IgD-negative memory B cell (primary cell): ENCODE data around the gene TUBB3. TPM values are rescaled to one million over a fixed set of nuclear protein-coding genes. Genes with fewer than 3 reads are reported as not detected.
"Not testable (repeated sequence)": the region's sequence is repeated elsewhere in the genome, so short reads cannot be mapped to it uniquely, and the experiment has no call there.

ENCODE experiments used
- H3K27ac Mint-ChIP-seq, 3 donors: one replicate each; pipeline ENCODE4 v1.8.0; 2020 to 2022; ENCODE audit warnings: mild to moderate bottlenecking in 3 of 3, mixed read lengths in 3 of 3, moderate library complexity in 1 of 3
- H3K27me3 Mint-ChIP-seq: one replicate; pipeline ENCODE4 v1.8.0; 2021; ENCODE audit warnings: mixed read lengths
- H3K36me3 Mint-ChIP-seq: one replicate; pipeline ENCODE4 v1.8.0; 2020; ENCODE audit warnings: mild to moderate bottlenecking, mixed read lengths
- H3K4me1 Mint-ChIP-seq, 3 donors: one replicate each; pipeline ENCODE4 v1.8.0; 2020 to 2022; ENCODE audit warnings: mixed read lengths in 3 of 3, mild to moderate bottlenecking in 1 of 3
- H3K4me3 Mint-ChIP-seq, 4 donors: one replicate each; pipeline ENCODE4 v1.8.0; 2020 to 2022; ENCODE audit warnings: mild to moderate bottlenecking in 4 of 4, mixed read lengths in 4 of 4, moderate library complexity in 3 of 4
- H3K9me3 Mint-ChIP-seq, 3 donors: one replicate each; pipeline ENCODE4 v1.8.0; 2020 to 2021; ENCODE audit warnings: mixed read lengths in 3 of 3, mild to moderate bottlenecking in 1 of 3
- polyA plus RNA-seq: library from polyadenylated mRNA; unstranded; fragments of 300-500 nt; fragmentation: Illumina TruSeq; gene quantifications from one replicate; pipeline ENCODE4 v1.2.3, GENCODE V29; 2021

The TUBB3 gene
- polyA plus RNA-seq, 1 donor from 2014 or later = 1.1 TPM

DNA sequence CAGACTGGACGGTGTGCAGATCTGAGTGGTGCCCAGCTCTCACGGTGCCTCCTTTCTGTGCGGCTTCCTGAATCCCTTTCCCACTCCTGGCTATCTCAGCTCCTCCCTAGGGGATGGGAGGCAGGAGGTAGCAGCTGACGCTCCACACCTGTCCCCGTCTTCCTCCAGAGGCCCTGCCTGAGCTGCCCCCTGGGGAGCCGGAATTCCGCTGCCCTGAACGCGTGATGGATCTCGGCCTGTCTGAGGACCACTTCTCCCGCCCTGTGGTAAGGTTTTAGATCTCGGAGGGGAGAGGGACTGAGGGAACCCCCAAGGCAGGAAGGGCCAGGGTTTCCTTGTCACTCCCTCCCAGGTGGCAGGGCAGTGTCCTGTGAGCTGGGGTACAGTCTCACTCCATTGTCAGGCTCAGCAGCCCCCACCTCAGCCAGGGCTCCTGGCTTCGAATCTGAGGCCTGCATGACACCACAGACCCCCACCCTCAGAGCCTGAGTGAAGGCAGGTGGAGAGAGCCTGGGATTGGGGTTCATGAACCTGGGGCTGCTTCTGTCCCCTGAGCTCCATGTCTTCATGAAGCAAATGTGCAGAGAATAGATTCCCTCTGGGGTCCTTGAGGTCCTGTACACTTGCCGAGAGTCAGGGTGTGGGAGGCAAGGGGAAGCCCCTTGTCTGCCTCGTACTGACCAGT is 32.0 kb downstream of the TUBB3 start:
- Mint-ChIP-seq H3K27me3 (peaks cover 2% of the 10 kb centered on the region), H3K4me1 (peaks cover 48 to 59% (median 55%) of the 10 kb centered on the region in 3 donors), H3K36me3 (peaks cover 2% of the 10 kb centered on the region), H3K4me3 (peak overlapping the region; percentile 69 to 92 (median 86)), H3K9me3 (no peaks in the 10 kb centered on the region), H3K27ac (peak overlapping the region in 1 of 3 donors; percentile 96)

- Mint-ChIP-seq H3K27me3 (peaks cover 2% of the 10 kb centered on the region), H3K9me3 (no peaks in the 10 kb centered on the region), H3K4me1 (peaks cover 45 to 55% (median 48%) of the 10 kb centered on the region in 3 donors), H3K4me3 (peak overlapping the region in 3 of 4 donors; percentile 61 to 86 (median 83)), H3K36me3 (peaks cover 7% of the 10 kb centered on the region), H3K27ac (peak overlapping the region; percentile 76 to 85 (median 82))
Measured at GRCh38 chr16:89956505-89957215, 33.5 kb downstream of the TUBB3 start.

DNA sequence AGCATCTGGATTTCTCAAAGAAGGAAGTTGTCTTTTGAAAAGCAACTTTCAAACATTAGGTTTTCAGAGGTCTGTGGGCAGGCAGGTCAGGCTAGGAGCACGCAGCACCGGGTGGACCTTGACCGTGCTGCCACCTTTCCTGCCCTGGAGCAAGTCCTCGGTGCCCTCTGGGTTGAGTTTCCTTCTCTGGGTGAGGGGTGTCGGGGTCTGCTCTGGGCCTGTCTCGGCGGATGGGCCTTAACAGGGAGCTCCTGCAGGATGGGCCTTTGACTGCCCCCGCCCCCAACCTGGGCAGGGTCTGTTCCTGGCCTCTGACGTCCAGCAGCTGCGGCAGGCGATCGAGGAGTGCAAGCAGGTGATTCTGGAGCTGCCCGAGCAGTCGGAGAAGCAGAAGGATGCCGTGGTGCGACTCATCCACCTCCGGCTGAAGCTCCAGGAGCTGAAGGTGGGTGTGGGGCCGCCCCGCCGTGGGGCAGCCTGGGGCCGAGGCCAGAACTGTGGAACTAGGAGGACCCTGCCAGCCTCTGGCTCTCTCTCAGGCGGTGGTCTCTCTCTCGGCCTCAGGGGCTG is 34.2 kb downstream of the TUBB3 start:
- Mint-ChIP-seq H3K36me3 (peaks cover 7% of the 10 kb centered on the region), H3K4me1 (peaks cover 42 to 52% (median 47%) of the 10 kb centered on the region in 3 donors), H3K27ac (peak overlapping the region; percentile 76 to 85 (median 82)), H3K4me3 (peak overlapping the region in 3 of 4 donors; percentile 61 to 86 (median 83)), H3K9me3 (no peaks in the 10 kb centered on the region), H3K27me3 (peaks cover 2% of the 10 kb centered on the region)

- H3K4me3 Mint-ChIP-seq = peak overlapping the region in 1 of 4 donors; percentile 38
- H3K27me3 Mint-ChIP-seq = peaks cover 2% of the 10 kb centered on the region
- H3K4me1 Mint-ChIP-seq = peaks cover 34 to 45% (median 43%) of the 10 kb centered on the region in 3 donors
- peak overlapping the region in 1 of 3 donors; percentile 25 for H3K27ac Mint-ChIP-seq
- H3K9me3 Mint-ChIP-seq = no peaks in the 10 kb centered on the region
- peaks cover 7% of the 10 kb centered on the region for H3K36me3 Mint-ChIP-seq
Measured at GRCh38 chr16:89958068-89958467, 34.9 kb downstream of the TUBB3 start.

DNA sequence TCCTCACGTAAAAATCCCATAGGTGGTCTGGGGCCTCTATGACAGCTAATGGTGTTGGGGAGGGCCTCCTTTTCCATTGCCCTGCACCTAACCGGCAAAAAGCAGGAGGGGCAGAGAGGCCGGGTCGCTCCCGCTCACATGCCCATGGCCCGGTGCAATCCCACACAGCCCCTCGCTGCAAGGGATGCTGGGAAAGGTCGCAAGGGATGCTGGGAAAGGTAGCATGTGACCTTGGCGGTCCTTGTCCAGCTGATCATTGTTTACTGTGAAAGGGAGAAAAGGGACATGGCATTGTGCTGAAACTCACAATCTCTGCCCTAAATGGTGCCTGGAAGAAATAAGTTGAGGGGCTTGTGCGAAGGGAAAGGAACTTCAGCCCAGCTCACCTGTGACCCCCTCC is 35.5 kb downstream of the TUBB3 start:
- H3K4me3 Mint-ChIP-seq = peak overlapping the region in 1 of 4 donors; percentile 82
- H3K27ac Mint-ChIP-seq = peak overlapping the region in 1 of 3 donors; percentile 25
- no peaks in the 10 kb centered on the region for H3K9me3 Mint-ChIP-seq
- H3K36me3 Mint-ChIP-seq = peaks cover 7% of the 10 kb centered on the region
- peaks cover 2% of the 10 kb centered on the region for H3K27me3 Mint-ChIP-seq
- peaks cover 31 to 40% (median 38%) of the 10 kb centered on the region in 3 donors for H3K4me1 Mint-ChIP-seq

DNA sequence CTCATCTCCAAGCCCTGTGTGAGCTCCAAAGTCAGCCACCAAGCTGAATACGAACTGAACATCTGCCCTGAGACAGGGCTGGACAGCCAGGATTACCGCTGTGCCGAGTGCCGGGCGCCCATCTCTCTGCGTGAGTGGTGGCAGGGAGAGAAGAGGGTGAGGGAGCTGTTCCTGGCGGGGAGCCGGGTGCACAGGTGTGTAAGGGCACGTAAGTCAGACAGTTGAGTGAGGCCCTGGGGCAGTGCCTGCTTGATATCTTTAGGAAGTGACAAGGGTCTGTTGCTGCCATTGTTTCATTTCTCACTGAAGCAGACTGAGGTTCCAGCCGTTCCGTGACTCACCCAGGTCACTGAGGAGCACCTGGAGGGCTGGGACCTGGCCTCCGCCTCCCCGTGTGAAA is 37.8 kb downstream of the TUBB3 start:
- Mint-ChIP-seq H3K4me1 (peaks cover 9 to 20% (median 17%) of the 10 kb centered on the region in 3 donors), H3K27ac (peak overlapping the region in 1 of 3 donors; percentile 58), H3K9me3 (no peaks in the 10 kb centered on the region), H3K4me3 (no peak overlapping the region), H3K36me3 (peaks cover 5% of the 10 kb centered on the region), H3K27me3 (no peaks in the 10 kb centered on the region)

DNA sequence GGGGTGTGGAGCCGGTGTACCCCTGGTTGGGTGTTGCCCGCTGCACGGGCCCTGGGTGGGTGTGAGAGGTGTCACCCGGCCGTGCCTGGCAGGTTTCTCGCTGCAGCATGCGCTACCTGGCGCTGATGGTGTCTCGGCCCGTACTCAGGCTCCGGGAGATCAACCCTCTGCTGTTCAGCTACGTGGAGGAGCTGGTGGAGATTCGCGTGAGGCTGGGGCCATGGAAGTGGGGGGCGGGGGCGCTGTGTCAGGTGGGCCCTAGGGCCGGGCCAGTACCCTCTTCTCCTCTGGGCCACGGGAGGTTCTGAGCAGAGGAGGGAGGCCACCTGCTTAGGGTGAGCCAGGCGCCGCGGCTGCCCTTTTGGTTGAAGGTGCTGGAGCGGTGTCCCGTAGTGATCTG is 38.8 kb downstream of the TUBB3 start:
- Mint-ChIP-seq H3K27ac (no peak overlapping the region), H3K4me1 (peaks cover 3 to 15% (median 9%) of the 10 kb centered on the region in 3 donors), H3K4me3 (no peak overlapping the region), H3K27me3 (no peaks in the 10 kb centered on the region), H3K36me3 (peaks cover 5% of the 10 kb centered on the region), H3K9me3 (no peaks in the 10 kb centered on the region)

GRCh38 chr16:89962754-89963498 is 39.8 kb downstream of the TUBB3 start:
- no peaks in the 10 kb centered on the region for H3K27me3 Mint-ChIP-seq
- peaks cover 5% of the 10 kb centered on the region for H3K36me3 Mint-ChIP-seq
- no peak overlapping the region for H3K4me3 Mint-ChIP-seq
- no peak overlapping the region for H3K27ac Mint-ChIP-seq
- no peaks in the 10 kb centered on the region for H3K9me3 Mint-ChIP-seq
- H3K4me1 Mint-ChIP-seq = peaks cover 2 to 11% (median 5%) of the 10 kb centered on the region in 3 donors

- Mint-ChIP-seq H3K27ac (no peak overlapping the region), H3K4me1 (peaks cover 0 to 3% (median 2%) of the 10 kb centered on the region in 3 donors), H3K27me3 (no peaks in the 10 kb centered on the region), H3K9me3 (no peaks in the 10 kb centered on the region), H3K4me3 (no peak overlapping the region), H3K36me3 (peaks cover 5% of the 10 kb centered on the region)
Measured at GRCh38 chr16:89964201-89964600, 41.1 kb downstream of the TUBB3 start.

DNA sequence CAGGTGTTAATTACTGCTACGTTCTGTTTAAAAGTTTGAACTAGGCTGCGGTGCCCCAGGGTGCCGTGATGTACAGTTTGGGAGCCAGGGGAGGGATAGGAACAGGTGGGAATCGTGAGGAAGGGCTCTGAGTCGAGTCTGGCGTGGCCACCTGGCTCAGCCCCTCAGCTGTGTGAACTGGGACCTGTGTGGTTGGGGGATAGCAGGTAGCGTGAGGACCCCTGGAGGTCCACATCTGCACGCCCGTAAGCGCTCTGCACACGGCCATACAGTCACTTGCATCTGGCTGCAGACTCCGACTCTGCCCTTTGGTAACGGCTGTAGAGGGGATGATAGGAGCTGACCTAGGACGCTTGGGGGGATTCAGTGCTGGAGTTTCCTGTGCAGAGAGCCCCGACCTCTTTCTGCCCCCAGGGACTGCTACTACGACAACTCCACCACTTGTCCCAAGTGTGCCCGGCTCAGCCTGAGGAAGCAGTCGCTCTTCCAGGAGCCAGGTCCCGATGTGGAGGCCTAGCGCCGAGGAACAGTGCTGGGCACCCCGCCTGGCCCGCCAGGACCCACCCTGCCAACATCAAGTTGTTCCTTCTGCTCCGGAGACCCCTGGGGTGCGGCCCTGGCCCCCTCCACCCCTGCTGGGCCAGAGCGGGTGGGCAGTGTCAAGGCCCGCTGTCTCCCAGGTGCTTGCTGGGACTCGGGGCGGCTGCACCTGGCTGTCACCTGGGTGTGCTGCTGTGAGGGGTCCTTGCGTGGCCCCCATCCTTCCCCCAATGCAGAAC is 42.5 kb downstream of the TUBB3 start:
- Mint-ChIP-seq H3K27ac (no peak overlapping the region), H3K36me3 (peaks cover 6% of the 10 kb centered on the region), H3K4me3 (no peak overlapping the region), H3K4me1 (peaks cover 0 to 3% (median 0%) of the 10 kb centered on the region in 3 donors), H3K9me3 (no peaks in the 10 kb centered on the region), H3K27me3 (no peaks in the 10 kb centered on the region)

- Mint-ChIP-seq H3K27ac (no peak overlapping the region), H3K4me3 (no peak overlapping the region), H3K9me3 (no peaks in the 10 kb centered on the region), H3K4me1 (peaks cover 0 to 5% (median 1%) of the 10 kb centered on the region in 3 donors), H3K27me3 (no peaks in the 10 kb centered on the region), H3K36me3 (peaks cover 3% of the 10 kb centered on the region)
Measured at GRCh38 chr16:89966756-89967155, 43.6 kb downstream of the TUBB3 start.

- not testable (repeated sequence) for H3K9me3 Mint-ChIP-seq, H3K36me3 Mint-ChIP-seq, H3K27ac Mint-ChIP-seq, H3K27me3 Mint-ChIP-seq, H3K4me1 Mint-ChIP-seq
- peak overlapping the region in 1 of 4 donors; percentile 45 for H3K4me3 Mint-ChIP-seq
Measured at GRCh38 chr16:89967436-89967835, 44.3 kb downstream of the TUBB3 start.

- not testable (repeated sequence) for H3K9me3 Mint-ChIP-seq, H3K4me1 Mint-ChIP-seq, H3K36me3 Mint-ChIP-seq, H3K27me3 Mint-ChIP-seq
- H3K4me3 Mint-ChIP-seq = peak overlapping the region in 1 of 4 donors; percentile 45
- peak overlapping the region in 1 of 3 donors; percentile 73 for H3K27ac Mint-ChIP-seq
Measured at GRCh38 chr16:89968074-89968473, 44.9 kb downstream of the TUBB3 start.

- peaks cover 6% of the 10 kb centered on the region for H3K36me3 Mint-ChIP-seq
- H3K27ac Mint-ChIP-seq = peak overlapping the region in 1 of 3 donors; percentile 26
- peak overlapping the region in 3 of 4 donors; percentile 10 to 73 (median 54) for H3K4me3 Mint-ChIP-seq
Measured at GRCh38 chr16:89969741-89970410, 46.7 kb downstream of the TUBB3 start.

More at GRCh38 chr16:89969741-89970410, 46.7 kb downstream of the TUBB3 start:
- Mint-ChIP-seq H3K9me3 (no peaks in the 10 kb centered on the region), H3K27me3 (no peaks in the 10 kb centered on the region), H3K4me1 (peaks cover 9 to 19% (median 16%) of the 10 kb centered on the region in 3 donors)
